OCI-LY7 (cell line): Measurements from ENCODE around the gene MAP3K14. TPM values are rescaled to one million over a fixed set of nuclear protein-coding genes. Genes with fewer than 3 reads are reported as not detected.

Experiments
- BruUV-seq: library from RNA; stranded (reverse); fragments of 400-500 nt; replicated peaks from 2 replicates; lab custom pipeline; 2021; lab: Mats Ljungman, UMichigan
- CTCF ChIA-PET: fragments of 300-600 bp; sonication (Branson Sonifier 250); formaldehyde crosslinking; loops from one replicate; lab custom pipeline; 2022; ENCODE audit warnings: antibody characterized with exemption; ENCODE audit not compliant: unreplicated experiment; lab: Charles Lee
- POLR2A ChIA-PET: fragments of 300-600 bp; sonication (Branson Sonifier 250); formaldehyde crosslinking; loops from one replicate; lab custom pipeline; 2022; ENCODE audit warnings: antibody characterized with exemption; lab: Charles Lee
- DNase-seq: peaks from one replicate; pipeline ENCODE4 v3.0.0-alpha.2; 2015; ENCODE audit warnings: low spot score
- H2AFZ ChIP-seq: fragments of 200-600 bp; sonication (generic), shearing (Covaris generic); 2 replicates; pipeline ENCODE4 v1.6.1; 2014; ENCODE audit warnings: mild to moderate bottlenecking, antibody characterized with exemption, low read length, moderate library complexity
- H3K27ac ChIP-seq: fragments of 200-600 bp; sonication (generic); 2 replicates; pipeline ENCODE4 v1.5.1; 2014; ENCODE audit warnings: mixed run types, low read depth, mild to moderate bottlenecking, moderate library complexity, low read length, inconsistent platforms; ENCODE audit not compliant: poor library complexity, severe bottlenecking
- H3K36me3 ChIP-seq: fragments of 200-600 bp; sonication (generic); 2 replicates; pipeline ENCODE4 v1.6.1; 2014; ENCODE audit warnings: mild to moderate bottlenecking, antibody characterized with exemption, low read length, moderate library complexity, mixed read lengths; ENCODE audit not compliant: insufficient read depth
- H3K4me1 ChIP-seq: fragments of 200-600 bp; sonication (generic); 2 replicates; pipeline ENCODE4 v1.5.1; 2014; ENCODE audit warnings: mild to moderate bottlenecking, low read length; ENCODE audit not compliant: insufficient read depth, poor library complexity, severe bottlenecking
- H3K4me2 ChIP-seq: fragments of 200-600 bp; sonication (generic); 2 replicates; pipeline ENCODE4 v1.6.1; 2014; ENCODE audit warnings: mild to moderate bottlenecking, low read length
- H3K4me3 ChIP-seq: fragments of 200-600 bp; sonication (generic); 2 replicates; pipeline ENCODE4 v1.5.1; 2014; ENCODE audit warnings: mild to moderate bottlenecking, low read depth, low read length; ENCODE audit not compliant: poor library complexity, severe bottlenecking
- H3K79me2 ChIP-seq: fragments of 200-600 bp; sonication (generic); 2 replicates; pipeline ENCODE4 v1.6.1; 2016; ENCODE audit warnings: low read depth, mild to moderate bottlenecking, low read length, moderate library complexity, mixed read lengths; ENCODE audit not compliant: insufficient read depth
- H3K9me2 ChIP-seq: fragments of 200-600 bp; sonication (generic); 2 replicates; pipeline ENCODE4 v1.6.1; 2016; ENCODE audit warnings: mild to moderate bottlenecking, low read length, mixed read lengths; ENCODE audit not compliant: insufficient read depth
- H3K9me3 ChIP-seq: fragments of 200-600 bp; sonication (generic); 2 replicates; pipeline ENCODE4 v1.6.1; 2014; ENCODE audit warnings: mild to moderate bottlenecking, mixed run types, low read length, mixed read lengths
- H4K20me1 ChIP-seq: fragments of 200-600 bp; sonication (generic); 2 replicates; pipeline ENCODE4 v1.6.1; 2014; ENCODE audit warnings: mild to moderate bottlenecking, antibody characterized with exemption, low read length, moderate library complexity, mixed read lengths; ENCODE audit not compliant: insufficient read depth
- CTCF ChIP-seq: fragments of 200-600 bp; sonication (generic); conservative IDR thresholded peaks from 2 replicates; pipeline ENCODE4 v1.5.1; 2014; ENCODE audit warnings: mild to moderate bottlenecking, antibody characterized with exemption, low read length, moderate library complexity, mixed read lengths
- EZH2phosphoT487 ChIP-seq: fragments of 200-600 bp; sonication (generic); IDR thresholded peaks from 2 replicates; pipeline ENCODE4 v1.6.1; 2018; ENCODE audit warnings: low read depth, borderline replicate concordance, mild to moderate bottlenecking, mixed run types, antibody characterized with exemption, low read length, moderate library complexity, mixed read lengths
- intact Hi-C: fragments of 100-400 bp; cut with micrococcal nuclease; formaldehyde crosslinking; loops from one replicate; pipeline ENCODE4 v1.10.0; 2022; ENCODE audit not compliant: unreplicated experiment
- total RNA-seq, 2 experiments: library from RNA; depleted of rRNA in 1 of 2; stranded (reverse); fragments of >200 nt in 1 of 2; shearing (Covaris generic) in 1 of 2; gene quantifications; 2 replicates each; pipeline ENCODE4 v1.2.3, GENCODE V29; 2014 to 2022

Gene MAP3K14
- total RNA-seq, 2 experiments from 2014 or later: 12.3 to 21.2 TPM

- Histone ChIP-seq H3K9me2 (no peaks in the 10 kb centered on the region), H3K4me3 (no peak overlapping the region), H3K36me3 (peaks cover 41% of the 10 kb centered on the region), H3K79me2 (no peaks in the 10 kb centered on the region), H3K9me3 (no peaks in the 10 kb centered on the region), H4K20me1 (no peaks in the 10 kb centered on the region), H3K4me1 (no peaks in the 10 kb centered on the region), H3K27ac (no peak overlapping the region), H3K4me2 (no peak overlapping the region), H2AFZ (no peak overlapping the region)
- ChIA-PET CTCF (no interaction called here), POLR2A (no interaction called here)
- no TSS peak for BruUV-seq
- no peak for TF ChIP-seq EZH2phosphoT487
- TF ChIP-seq CTCF: no peak
- DNase-seq: no peak
- intact Hi-C loops: no loop called here
These were observed 43.3 kb downstream of the MAP3K14 start for GRCh38 chr17:45273551-45273957.

GRCh38 chr17:45271603-45272002 lies 45.2 kb downstream of the MAP3K14 start:
- H3K36me3 ChIP-seq: peaks cover 57% of the 10 kb centered on the region
- no TSS peak for BruUV-seq
- CTCF ChIA-PET: no interaction called here

More at GRCh38 chr17:45271603-45272002, 45.2 kb downstream of the MAP3K14 start:
- H3K4me1 ChIP-seq: no peaks in the 10 kb centered on the region
- H2AFZ ChIP-seq: no peak overlapping the region
- POLR2A ChIA-PET: no interaction called here
- no peak for TF ChIP-seq CTCF
- TF ChIP-seq EZH2phosphoT487: no peak
- no peak overlapping the region for H3K4me2 ChIP-seq
- H3K27ac ChIP-seq: no peak overlapping the region
- no peak overlapping the region for H3K4me3 ChIP-seq
- intact Hi-C loops: no loop called here
- no peaks in the 10 kb centered on the region for H3K9me2 ChIP-seq
- no peaks in the 10 kb centered on the region for H3K9me3 ChIP-seq
- H4K20me1 ChIP-seq: no peaks in the 10 kb centered on the region
- no peaks in the 10 kb centered on the region for H3K79me2 ChIP-seq
- no peak for DNase-seq
